ENCODE measurements around the gene VTI1A.
"Not testable (repeated sequence)": the region's sequence is repeated elsewhere in the genome, so short reads cannot be mapped to it uniquely, and the experiment has no call there.

Gene VTI1A

DNA sequence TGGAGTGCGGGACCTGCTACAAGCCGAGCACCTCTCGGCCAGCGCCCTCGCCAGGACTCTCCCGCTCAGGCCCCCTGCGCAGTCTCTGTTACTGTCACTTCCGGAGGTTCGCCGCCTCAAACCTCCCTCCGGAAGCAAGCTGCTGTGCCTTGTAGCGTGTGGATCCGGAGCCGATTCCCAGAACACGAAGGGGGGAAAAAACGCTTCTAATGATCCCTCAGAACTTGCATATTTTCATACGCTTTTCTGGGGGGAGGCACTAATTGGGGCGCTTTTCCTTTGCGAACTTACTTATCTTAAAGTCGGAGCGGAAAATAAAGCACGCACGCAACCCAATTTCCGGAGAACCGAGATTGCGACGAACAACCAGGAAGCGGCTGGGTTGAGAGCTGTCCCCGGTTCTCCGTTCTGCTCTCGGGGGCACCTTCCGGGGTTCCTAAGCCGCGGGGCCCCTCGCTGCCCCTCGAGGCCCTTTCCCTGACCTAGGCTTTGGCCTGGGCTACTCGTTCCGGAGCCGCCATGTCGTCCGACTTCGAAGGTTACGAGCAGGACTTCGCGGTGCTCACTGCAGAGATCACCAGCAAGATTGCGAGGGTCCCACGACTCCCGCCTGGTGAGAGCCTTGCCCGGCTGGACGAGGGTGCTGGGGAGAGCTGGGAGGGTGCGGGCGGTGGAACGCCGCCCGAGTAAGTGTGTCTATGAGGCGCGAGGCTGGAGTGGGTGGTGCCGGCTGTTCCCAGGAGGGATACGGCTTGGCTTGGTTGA is at the start of gene VTI1A, which contains the start of gene ZDHHC6:
VTI1A (plus strand) TSS at position 361 of the 765 bp plus-strand sequence; CDS start at position 520, 159 bp downstream.
ZDHHC6 (minus strand) TSS at position 60 of the 765 bp plus-strand sequence. CDS start 1,478 bp downstream, outside the sequence.
- DNase-seq (ENCODE audit: low read depth): peak; percentile 78

DNA sequence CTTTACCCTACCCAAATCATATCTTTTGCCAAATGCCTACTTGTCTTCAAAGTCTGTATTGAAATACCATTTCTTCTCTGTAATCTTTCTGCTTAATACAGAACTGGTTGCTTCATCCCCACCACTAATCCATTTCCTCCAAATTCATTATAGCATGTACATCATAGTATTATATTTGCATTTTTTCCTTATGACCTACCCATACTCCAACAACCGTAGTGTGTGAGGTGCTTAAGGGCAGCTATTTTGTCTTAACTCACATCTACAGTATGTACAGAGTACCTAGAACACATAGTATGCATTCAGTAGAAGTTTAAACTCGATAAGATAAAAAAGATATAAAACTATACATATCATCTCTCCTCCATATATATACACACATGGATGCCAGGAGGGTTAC is 49.4 kb upstream of the VTI1A start:
- no peak for DNase-seq (ENCODE audit: low read depth)

- DNase-seq (ENCODE audit: low read depth): no peak
Measured at GRCh38 chr10:112402917-112403316, 44.1 kb upstream of the VTI1A start.

DNA sequence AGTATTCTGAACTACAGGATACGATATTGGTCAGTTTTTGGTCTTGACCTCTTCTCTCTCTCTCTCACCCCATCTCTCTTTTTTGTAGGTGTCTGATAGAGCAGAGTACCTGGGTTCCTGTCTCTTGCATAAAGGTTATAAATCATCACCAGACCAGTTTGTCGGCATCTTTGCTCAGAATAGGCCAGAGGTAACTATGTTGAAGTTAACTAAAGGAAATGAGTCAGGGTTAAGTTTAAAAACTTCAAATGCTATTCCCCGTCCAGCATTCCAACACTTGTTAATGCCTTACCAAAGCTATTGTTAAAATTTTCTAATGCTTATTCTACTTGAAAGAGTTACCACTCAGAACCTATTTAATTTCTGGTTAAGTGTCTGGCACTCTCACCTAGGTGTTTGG is 42.4 kb upstream of the VTI1A start:
- DNase-seq (ENCODE audit: low read depth): no peak

DNA sequence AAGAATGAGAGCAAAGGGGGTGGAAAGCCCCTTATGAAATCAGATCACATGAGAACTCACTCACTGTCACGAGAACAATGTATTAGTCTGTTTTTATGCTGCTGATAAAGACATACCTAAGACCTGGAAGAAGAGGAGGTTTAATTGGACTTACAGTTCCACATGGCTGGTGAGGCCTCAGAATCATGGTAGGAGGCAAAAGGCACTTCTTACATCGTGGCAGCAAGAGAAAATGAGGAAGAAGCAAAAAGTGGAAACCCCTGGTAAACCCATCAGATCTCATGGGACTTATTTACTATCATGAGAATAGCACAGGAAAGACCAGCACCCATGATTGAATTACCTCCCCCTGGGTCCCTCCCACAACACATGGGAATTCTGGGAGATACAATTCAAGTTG is 40.2 kb upstream of the VTI1A start:
- DNase-seq (ENCODE audit: low read depth): not testable (repeated sequence)

DNA sequence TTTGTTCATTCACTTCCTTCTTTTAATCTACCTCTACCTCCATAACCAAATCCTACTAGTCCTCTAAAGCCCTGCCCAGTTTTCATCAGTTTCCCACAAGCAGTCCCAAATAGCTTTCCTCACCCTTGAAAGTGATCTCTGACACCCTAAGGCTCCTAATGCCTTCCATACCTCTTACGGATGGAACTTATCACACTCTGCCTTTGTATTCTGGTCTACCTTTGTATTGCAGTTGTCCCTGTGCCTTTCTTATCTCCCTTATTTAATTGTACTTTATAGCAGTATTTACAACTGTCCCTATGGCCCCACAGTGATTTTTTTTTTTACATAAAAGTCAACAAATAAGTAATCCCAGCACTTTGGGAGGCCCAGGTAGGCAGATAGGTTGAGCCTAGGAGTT is 39.3 kb upstream of the VTI1A start:
- no peak for DNase-seq (ENCODE audit: low read depth)

DNA sequence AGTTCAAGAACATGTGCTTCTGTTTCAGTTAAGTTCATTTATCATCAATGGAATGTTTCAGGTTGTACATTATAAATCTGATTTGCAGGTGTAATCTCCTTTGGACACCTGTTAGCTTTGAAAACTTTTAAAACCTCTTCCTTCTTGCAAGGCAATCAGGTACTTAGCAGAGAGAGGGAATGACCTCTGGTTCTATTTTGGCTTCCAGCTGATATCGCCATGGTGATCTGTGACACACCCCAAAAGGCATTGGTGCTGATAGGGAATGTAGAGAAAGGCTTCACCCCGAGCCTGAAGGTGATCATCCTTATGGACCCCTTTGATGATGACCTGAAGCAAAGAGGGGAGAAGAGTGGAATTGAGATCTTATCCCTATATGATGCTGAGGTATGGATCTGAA is 37.7 kb upstream of the VTI1A start:
- DNase-seq (ENCODE audit: low read depth): no peak

- no peak for DNase-seq (ENCODE audit: low read depth)
Measured at GRCh38 chr10:112409755-112410154, 37.3 kb upstream of the VTI1A start.

DNA sequence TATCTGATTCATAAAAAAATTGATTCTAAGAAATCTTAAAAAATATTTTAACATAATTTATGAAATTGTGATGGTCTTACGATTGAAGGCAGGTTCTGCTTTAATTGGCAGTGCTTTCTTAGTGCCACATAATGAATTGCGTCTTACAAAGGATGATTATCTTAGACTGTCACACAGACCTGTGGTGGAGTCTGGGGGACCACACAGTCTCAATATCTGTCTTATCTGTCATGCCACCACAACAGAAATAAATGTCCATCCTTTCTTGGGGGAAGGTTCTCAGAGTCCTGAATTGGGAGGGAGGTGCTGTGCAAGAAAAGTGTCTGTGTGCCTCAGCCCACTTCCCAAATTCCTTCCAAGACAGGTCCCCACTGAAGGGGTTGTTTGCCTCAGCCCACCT is 34.3 kb upstream of the VTI1A start:
- no peak for DNase-seq (ENCODE audit: low read depth)

DNA sequence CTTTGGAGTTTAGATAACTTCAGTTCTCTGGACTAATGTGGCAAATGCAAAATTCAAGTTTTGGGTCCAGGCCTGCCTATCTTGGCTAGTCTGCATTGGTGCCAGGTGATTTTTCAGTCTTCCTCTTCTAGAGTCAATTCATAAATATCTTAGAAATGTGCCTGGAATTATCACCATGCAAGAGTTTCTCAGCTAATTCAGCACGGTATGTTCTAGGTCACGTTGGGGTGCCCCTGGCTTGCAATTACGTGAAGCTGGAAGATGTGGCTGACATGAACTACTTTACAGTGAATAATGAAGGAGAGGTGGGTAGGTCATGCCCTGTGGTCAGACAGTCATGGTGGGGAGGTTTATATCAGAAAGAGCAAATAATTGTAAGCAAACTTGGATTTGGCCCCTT is 25.3 kb upstream of the VTI1A start:
- no peak for DNase-seq (ENCODE audit: low read depth)

- DNase-seq (ENCODE audit: low read depth): no peak
Measured at GRCh38 chr10:112424651-112425050, 22.4 kb upstream of the VTI1A start.

- no peak for DNase-seq (ENCODE audit: low read depth)
Measured at GRCh38 chr10:112426111-112426510, 20.9 kb upstream of the VTI1A start.

- no peak for DNase-seq (ENCODE audit: low read depth)
Measured at GRCh38 chr10:112429147-112429546, 17.9 kb upstream of the VTI1A start.

DNA sequence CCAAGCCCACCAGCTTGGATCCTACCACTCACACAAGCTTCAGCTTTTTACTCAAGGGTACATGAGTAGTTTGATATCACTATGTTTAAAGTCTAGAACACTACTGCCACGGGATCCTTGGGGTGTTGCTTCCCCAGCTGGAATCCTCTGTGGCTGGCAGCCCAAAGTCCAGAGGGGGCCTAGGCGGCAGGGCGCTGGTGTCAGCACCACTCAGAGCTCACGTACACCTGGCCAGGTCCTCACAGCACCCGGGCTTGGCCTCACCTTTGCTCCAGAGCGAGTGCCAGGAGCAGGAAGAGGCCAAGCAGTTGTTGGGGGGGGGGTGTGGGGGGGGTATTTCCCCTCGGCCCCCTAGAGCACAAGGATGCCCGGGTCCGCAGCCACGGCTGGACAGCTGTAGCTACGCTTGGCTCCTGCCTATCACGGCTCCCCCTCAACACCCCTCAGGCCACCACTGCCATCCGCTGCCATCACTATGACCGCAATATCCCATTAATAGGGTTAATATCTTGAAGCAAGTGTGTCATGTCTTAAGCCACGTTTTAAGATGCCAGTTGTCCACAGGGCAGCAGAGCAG is 17.3 kb upstream of the VTI1A start:
- DNase-seq (ENCODE audit: low read depth): no peak

- no peak for DNase-seq (ENCODE audit: low read depth)
Measured at GRCh38 chr10:112433136-112433535, 13.9 kb upstream of the VTI1A start.

DNA sequence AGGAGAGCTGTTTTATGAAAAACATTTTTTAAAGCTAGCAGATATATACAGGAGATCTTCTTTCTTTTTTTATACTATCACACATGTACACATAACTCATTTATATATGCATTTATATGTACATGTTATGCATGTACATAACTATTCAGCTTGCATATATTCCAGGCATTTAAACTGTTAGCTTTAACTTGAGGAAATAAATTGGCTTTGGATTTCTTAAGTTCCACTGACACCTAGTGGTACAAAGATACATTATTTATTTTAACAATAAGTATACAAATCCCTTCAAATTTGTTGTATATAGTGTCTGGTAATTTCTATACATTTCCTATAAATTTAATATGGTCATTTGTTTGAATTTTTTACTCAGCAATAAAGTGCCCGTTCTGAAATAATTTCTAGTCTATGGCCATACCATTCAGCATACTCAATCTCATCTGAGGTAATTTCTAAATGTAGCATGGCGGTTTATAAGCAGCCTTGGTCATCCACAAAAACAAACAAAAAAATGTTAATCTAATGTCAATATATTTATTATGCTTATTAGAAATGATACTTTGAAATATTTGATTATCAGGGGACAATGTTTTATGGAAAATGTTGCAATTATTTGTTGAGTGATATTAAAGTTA is 11.9 kb upstream of the VTI1A start:
- DNase-seq (ENCODE audit: low read depth): no peak

DNA sequence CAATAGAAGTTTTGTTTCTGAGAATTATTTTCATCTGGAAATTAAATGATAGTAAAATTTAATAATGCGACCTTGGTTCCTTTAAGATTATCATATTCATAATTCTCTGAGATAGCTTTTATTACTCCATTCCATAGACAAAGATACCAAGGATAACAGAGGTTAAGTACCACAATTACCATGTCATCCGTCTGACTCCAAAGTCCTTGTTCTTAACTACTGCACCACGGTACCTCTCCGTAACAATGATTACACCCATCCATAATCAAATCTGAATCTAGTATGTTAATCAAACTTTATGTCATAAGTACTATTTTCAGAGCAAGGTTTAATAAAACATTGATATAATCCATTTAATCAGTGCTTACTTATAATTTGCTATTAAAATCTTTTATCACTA is 8.7 kb upstream of the VTI1A start:
- DNase-seq (ENCODE audit: low read depth): no peak

DNA sequence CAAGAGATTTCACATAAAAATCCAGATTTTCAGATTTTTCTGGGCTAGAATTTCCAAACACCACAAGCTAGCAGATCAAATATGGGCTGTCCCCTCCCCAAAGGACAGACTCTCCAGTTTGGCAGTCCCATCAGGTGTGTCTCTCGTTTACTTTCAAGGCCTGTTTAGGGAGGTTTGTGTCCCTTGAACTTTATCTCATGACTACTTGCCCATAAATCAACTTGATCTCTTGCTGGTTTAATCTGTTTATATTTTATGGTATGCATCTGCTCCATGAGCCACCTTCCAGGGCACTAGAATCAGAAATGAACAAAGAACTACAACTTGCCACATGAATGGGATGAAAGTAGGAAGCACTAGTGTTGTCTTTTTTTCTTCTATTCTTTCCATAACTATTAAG is 5.5 kb upstream of the VTI1A start:
- DNase-seq (ENCODE audit: low read depth): no peak

- no peak for DNase-seq (ENCODE audit: low read depth)
Measured at GRCh38 chr10:112442063-112442462, 5.0 kb upstream of the VTI1A start.

DNA sequence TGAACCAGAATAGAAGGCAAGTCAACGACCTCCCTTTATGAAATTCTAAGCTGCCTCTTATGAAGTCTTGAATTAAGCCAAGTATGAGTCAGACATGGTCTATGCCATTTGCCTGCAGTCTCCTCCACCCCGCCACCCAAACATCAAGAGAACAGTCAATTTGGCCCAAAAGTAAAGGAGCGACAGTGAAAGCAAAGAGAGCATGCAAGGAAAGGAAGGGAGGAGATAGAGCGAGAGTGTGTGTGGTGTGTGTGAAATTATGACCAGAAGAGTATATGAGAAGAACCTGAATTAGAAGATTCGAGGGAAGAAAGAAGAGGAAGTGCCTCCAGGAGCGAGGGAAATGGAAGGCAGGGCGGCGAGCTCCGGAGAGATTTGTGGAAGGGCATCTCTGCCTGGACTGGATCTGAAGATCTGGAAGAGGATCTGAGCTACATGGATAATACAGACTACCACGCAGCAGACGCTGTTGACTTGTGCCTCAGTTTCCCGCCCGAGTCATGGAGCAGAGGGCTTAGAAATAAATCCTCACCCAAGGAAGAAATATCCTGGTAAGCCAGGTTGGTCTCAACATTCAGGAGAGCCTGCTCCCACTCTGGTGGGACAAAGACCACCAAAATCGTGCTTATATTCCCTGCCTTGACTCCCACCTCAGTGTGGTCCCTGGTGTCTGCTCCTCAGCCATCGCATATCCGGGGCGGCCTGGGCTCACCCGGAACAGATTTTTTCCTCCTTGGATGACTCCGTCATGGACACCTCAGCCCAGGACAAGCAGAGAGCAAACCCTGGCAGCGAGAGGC is 760 bp upstream of the VTI1A start:
- DNase-seq (ENCODE audit: low read depth): no peak

DNA sequence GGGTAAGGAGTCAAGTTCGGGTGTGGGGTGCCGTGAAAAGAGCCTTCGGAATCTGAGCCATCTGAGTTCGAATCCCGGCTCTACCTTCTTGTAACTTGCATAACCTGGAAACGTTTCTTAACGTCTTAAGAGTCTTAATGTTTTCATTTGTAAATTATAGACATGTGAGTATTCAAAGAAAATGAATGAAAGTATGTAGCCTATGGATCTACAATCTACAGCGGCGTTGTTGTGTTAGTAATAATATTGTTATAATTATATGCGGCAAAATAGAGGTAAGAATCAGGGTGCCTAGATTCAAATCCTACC is 559 bp downstream of the VTI1A start:
- no peak for DNase-seq (ENCODE audit: low read depth)

GRCh38 chr10:112448888-112449287 is 1.9 kb downstream of the VTI1A start:
- no peak for DNase-seq (ENCODE audit: low read depth)
